ENCODE data around the gene NSRP1.

NSRP1 gene

GRCh38 chr17:30219315-30219714 is 102.7 kb downstream of the NSRP1 start:
- no peak for ATAC-seq (ENCODE audit: low read depth)
- no peaks in the 10 kb centered on the region for H3K9me3 ChIP-seq (ENCODE audit: severe bottlenecking)
- H3K36me3 ChIP-seq (ENCODE audit: low read depth) = no peaks in the 10 kb centered on the region
- no peak overlapping the region for H3K4me3 ChIP-seq (ENCODE audit: severe bottlenecking)
- H3K27ac ChIP-seq (ENCODE audit: poor library complexity, severe bottlenecking) = no peak overlapping the region
- no peak for DNase-seq (ENCODE audit: low spot score)
- no peaks in the 10 kb centered on the region for H3K4me1 ChIP-seq (ENCODE audit: insufficient read depth, poor library complexity, severe bottlenecking)
- H3K27me3 ChIP-seq (ENCODE audit: insufficient read depth, poor library complexity, severe bottlenecking) = no peaks in the 10 kb centered on the region
- TF ChIP-seq, protein P1, sequence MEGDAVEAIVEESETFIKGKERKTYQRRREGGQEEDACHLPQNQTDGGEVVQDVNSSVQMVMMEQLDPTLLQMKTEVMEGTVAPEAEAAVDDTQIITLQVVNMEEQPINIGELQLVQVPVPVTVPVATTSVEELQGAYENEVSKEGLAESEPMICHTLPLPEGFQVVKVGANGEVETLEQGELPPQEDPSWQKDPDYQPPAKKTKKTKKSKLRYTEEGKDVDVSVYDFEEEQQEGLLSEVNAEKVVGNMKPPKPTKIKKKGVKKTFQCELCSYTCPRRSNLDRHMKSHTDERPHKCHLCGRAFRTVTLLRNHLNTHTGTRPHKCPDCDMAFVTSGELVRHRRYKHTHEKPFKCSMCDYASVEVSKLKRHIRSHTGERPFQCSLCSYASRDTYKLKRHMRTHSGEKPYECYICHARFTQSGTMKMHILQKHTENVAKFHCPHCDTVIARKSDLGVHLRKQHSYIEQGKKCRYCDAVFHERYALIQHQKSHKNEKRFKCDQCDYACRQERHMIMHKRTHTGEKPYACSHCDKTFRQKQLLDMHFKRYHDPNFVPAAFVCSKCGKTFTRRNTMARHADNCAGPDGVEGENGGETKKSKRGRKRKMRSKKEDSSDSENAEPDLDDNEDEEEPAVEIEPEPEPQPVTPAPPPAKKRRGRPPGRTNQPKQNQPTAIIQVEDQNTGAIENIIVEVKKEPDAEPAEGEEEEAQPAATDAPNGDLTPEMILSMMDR (IDR thresholded peaks at IDR 0.05; ENCODE audit: poor library complexity, severe bottlenecking) = no peak

- Histone ChIP-seq H3K36me3 (ENCODE audit: low read depth) (no peaks in the 10 kb centered on the region), H3K27me3 (ENCODE audit: insufficient read depth, poor library complexity, severe bottlenecking) (no peaks in the 10 kb centered on the region), H3K9me3 (ENCODE audit: severe bottlenecking) (no peaks in the 10 kb centered on the region), H3K27ac (ENCODE audit: poor library complexity, severe bottlenecking) (no peak overlapping the region), H3K4me1 (ENCODE audit: insufficient read depth, poor library complexity, severe bottlenecking) (no peaks in the 10 kb centered on the region), H3K4me3 (ENCODE audit: severe bottlenecking) (no peak overlapping the region)
- ATAC-seq (ENCODE audit: low read depth) (no peak), DNase-seq (ENCODE audit: low spot score) (no peak)
- TF ChIP-seq, protein P1 (IDR thresholded peaks at IDR 0.05; ENCODE audit: poor library complexity, severe bottlenecking) = no peak
These were observed 103.2 kb downstream of the NSRP1 start for GRCh38 chr17:30219833-30220232.

- Histone ChIP-seq H3K9me3 (ENCODE audit: severe bottlenecking) (no peaks in the 10 kb centered on the region), H3K27me3 (ENCODE audit: insufficient read depth, poor library complexity, severe bottlenecking) (no peaks in the 10 kb centered on the region), H3K36me3 (ENCODE audit: low read depth) (no peaks in the 10 kb centered on the region), H3K4me3 (ENCODE audit: severe bottlenecking) (no peak overlapping the region), H3K27ac (ENCODE audit: poor library complexity, severe bottlenecking) (no peak overlapping the region), H3K4me1 (ENCODE audit: insufficient read depth, poor library complexity, severe bottlenecking) (peaks cover 3% of the 10 kb centered on the region)
- TF ChIP-seq, protein P1 (IDR thresholded peaks at IDR 0.05; ENCODE audit: poor library complexity, severe bottlenecking) = no peak
- DNase-seq (ENCODE audit: low spot score) (no peak), ATAC-seq (ENCODE audit: low read depth) (no peak)
These were observed 103.8 kb downstream of the NSRP1 start for GRCh38 chr17:30220414-30220813.

DNA sequence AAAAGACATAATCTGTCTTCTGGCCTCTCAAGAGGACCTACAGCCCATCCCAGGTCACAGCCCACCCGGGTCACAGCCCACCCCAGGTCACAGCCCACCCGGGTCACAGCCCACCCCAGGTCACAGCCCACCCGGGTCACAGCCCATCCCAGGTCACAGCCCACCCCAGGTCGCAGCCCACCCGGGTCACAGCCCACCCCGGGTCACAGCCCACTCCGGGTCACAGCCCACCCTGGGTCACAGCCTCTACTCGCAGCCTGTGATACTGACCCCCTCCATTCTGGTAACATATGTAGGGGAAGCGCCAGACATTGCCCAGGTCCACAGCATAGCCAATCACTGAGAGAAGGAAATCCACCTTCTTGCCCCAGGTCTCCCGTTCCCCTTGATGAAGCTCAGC is 104.7 kb downstream of the NSRP1 start:
- Histone ChIP-seq H3K4me3 (ENCODE audit: severe bottlenecking) (no peak overlapping the region), H3K27me3 (ENCODE audit: insufficient read depth, poor library complexity, severe bottlenecking) (no peaks in the 10 kb centered on the region), H3K36me3 (ENCODE audit: low read depth) (no peaks in the 10 kb centered on the region), H3K9me3 (ENCODE audit: severe bottlenecking) (no peaks in the 10 kb centered on the region), H3K4me1 (ENCODE audit: insufficient read depth, poor library complexity, severe bottlenecking) (peaks cover 3% of the 10 kb centered on the region), H3K27ac (ENCODE audit: poor library complexity, severe bottlenecking) (no peak overlapping the region)
- TF ChIP-seq, protein P1 (IDR thresholded peaks at IDR 0.05; ENCODE audit: poor library complexity, severe bottlenecking) = no peak
- DNase-seq (ENCODE audit: low spot score) (no peak), ATAC-seq (ENCODE audit: low read depth) (no peak)

- ATAC-seq (ENCODE audit: low read depth) (no peak), DNase-seq (ENCODE audit: low spot score) (no peak)
- peaks cover 3% of the 10 kb centered on the region for H3K4me1 ChIP-seq (ENCODE audit: insufficient read depth, poor library complexity, severe bottlenecking)
- no peak overlapping the region for H3K4me3 ChIP-seq (ENCODE audit: severe bottlenecking)
- H3K36me3 ChIP-seq (ENCODE audit: low read depth) = no peaks in the 10 kb centered on the region
- no peaks in the 10 kb centered on the region for H3K27me3 ChIP-seq (ENCODE audit: insufficient read depth, poor library complexity, severe bottlenecking)
- TF ChIP-seq, protein P1 (IDR thresholded peaks at IDR 0.05; ENCODE audit: poor library complexity, severe bottlenecking) = no peak
- no peaks in the 10 kb centered on the region for H3K9me3 ChIP-seq (ENCODE audit: severe bottlenecking)
- H3K27ac ChIP-seq (ENCODE audit: poor library complexity, severe bottlenecking) = no peak overlapping the region
These were observed 105.6 kb downstream of the NSRP1 start for GRCh38 chr17:30222251-30222650.
